OCI-LY1 (cell line): ENCODE data around the gene SLIT3.

Experiments used
- EZH2 ChIP-seq: fragments of 200-600 bp; sonication (generic), shearing (Covaris generic); IDR thresholded peaks from 2 replicates; pipeline ENCODE4 v1.8.0; 2017; ENCODE audit warnings: borderline replicate concordance, mixed run types, mild to moderate bottlenecking, antibody characterized with exemption, low read length, moderate library complexity, mixed read lengths
- TF ChIP-seq, protein P1 (sequence below): fragments of 200-600 bp; sonication (generic), shearing (Covaris generic); IDR thresholded peaks from 2 replicates; pipeline ENCODE4 v1.5.1; 2017; ENCODE audit warnings: mild to moderate bottlenecking, antibody characterized with exemption, low read length, moderate library complexity, mixed read lengths

- TF ChIP-seq, protein P1, sequence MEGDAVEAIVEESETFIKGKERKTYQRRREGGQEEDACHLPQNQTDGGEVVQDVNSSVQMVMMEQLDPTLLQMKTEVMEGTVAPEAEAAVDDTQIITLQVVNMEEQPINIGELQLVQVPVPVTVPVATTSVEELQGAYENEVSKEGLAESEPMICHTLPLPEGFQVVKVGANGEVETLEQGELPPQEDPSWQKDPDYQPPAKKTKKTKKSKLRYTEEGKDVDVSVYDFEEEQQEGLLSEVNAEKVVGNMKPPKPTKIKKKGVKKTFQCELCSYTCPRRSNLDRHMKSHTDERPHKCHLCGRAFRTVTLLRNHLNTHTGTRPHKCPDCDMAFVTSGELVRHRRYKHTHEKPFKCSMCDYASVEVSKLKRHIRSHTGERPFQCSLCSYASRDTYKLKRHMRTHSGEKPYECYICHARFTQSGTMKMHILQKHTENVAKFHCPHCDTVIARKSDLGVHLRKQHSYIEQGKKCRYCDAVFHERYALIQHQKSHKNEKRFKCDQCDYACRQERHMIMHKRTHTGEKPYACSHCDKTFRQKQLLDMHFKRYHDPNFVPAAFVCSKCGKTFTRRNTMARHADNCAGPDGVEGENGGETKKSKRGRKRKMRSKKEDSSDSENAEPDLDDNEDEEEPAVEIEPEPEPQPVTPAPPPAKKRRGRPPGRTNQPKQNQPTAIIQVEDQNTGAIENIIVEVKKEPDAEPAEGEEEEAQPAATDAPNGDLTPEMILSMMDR: no peak
- no peak for TF ChIP-seq EZH2
Measured at GRCh38 chr5:169339869-169340268, 38.9 kb upstream of the SLIT3 start.
